IMR-90 (cell line): ENCODE data around the gene BMP7. TPM values are rescaled to one million over a fixed set of nuclear protein-coding genes. Genes with fewer than 3 reads are reported as not detected.
"Not testable (repeated sequence)": the region's sequence is repeated elsewhere in the genome, so short reads cannot be mapped to it uniquely, and the experiment has no call there.

Experiments
- ATAC-seq: fragments of 200-7000 bp; cut with Tn5 transposase; 2 replicates; pipeline ENCODE4 v1.9.1; 2020; ENCODE audit warnings: low read depth, mild to moderate bottlenecking, moderate library complexity
- BruUV-seq: library from RNA; stranded (reverse); fragments of 400-500 nt; replicated peaks from 2 replicates; lab custom pipeline; 2021; lab: Mats Ljungman, UMichigan
- CTCF ChIA-PET: fragments of 300-600 bp; formaldehyde crosslinking; extraction: SDS; loops from one replicate; lab custom pipeline; 2021; ENCODE audit warnings: antibody characterized with exemption; lab: Yijun Ruan, JAX
- POLR2A ChIA-PET: fragments of 300-600 bp; sonication (Branson Sonifier 250); formaldehyde crosslinking; loops from one replicate; lab custom pipeline; 2022; ENCODE audit warnings: antibody characterized with exemption; ENCODE audit not compliant: unreplicated experiment; lab: Charles Lee
- DNase-seq: peaks from one replicate; pipeline ENCODE4 v3.0.0; 2013
- H2AFZ ChIP-seq: replicated peaks from 2 replicates; pipeline ENCODE3; 2013; ENCODE audit warnings: low read length, mild to moderate bottlenecking; ENCODE audit not compliant: poor library complexity
- H2AK5ac ChIP-seq: 2 replicates; pipeline ENCODE4 v1.6.1; 2013; ENCODE audit warnings: low read depth, low read length, inconsistent platforms
- H2AK9ac ChIP-seq: replicated peaks from 2 replicates; pipeline ENCODE3; 2013; ENCODE audit warnings: mild to moderate bottlenecking, low read depth, low read length, moderate library complexity; ENCODE audit not compliant: poor library complexity
- H2BK120ac ChIP-seq: 2 replicates; pipeline ENCODE4 v1.6.1; 2013; ENCODE audit warnings: low read depth, low read length, inconsistent platforms
- H2BK15ac ChIP-seq: 3 replicates; pipeline ENCODE4 v1.6.1; 2013; ENCODE audit warnings: low read depth, low read length, inconsistent platforms
- H2BK20ac ChIP-seq: 2 replicates; pipeline ENCODE4 v1.6.1; 2013; ENCODE audit warnings: low read depth, mild to moderate bottlenecking, inconsistent platforms, low read length, moderate library complexity
- H2BK5ac ChIP-seq: 2 replicates; pipeline ENCODE4 v1.6.1; 2013; ENCODE audit warnings: mild to moderate bottlenecking, low read depth, low read length, inconsistent platforms; ENCODE audit not compliant: poor library complexity, severe bottlenecking
- H3K14ac ChIP-seq: replicated peaks from 2 replicates; pipeline ENCODE4 v1.6.1; 2013; ENCODE audit warnings: low read depth, low read length, inconsistent platforms
- H3K18ac ChIP-seq: 2 replicates; pipeline ENCODE4 v1.6.1; 2013; ENCODE audit warnings: low read depth, low read length, control low read depth
- H3K23ac ChIP-seq: 2 replicates; pipeline ENCODE4 v1.6.1; 2013; ENCODE audit warnings: low read depth, low read length, inconsistent platforms
- H3K27ac ChIP-seq: 2 replicates; pipeline ENCODE4 v1.5.1; 2013; ENCODE audit warnings: mild to moderate bottlenecking, control low read depth, low read length; ENCODE audit not compliant: insufficient read depth
- H3K27me3 ChIP-seq: 2 replicates; pipeline ENCODE4 v1.6.1; 2013; ENCODE audit warnings: low read length; ENCODE audit not compliant: control insufficient read depth, insufficient read depth
- H3K36me3 ChIP-seq: 2 replicates; pipeline ENCODE4 v1.6.1; 2013; ENCODE audit warnings: low read length, mixed read lengths; ENCODE audit not compliant: control insufficient read depth, insufficient read depth
- H3K4ac ChIP-seq: 2 replicates; pipeline ENCODE4 v1.6.1; 2013; ENCODE audit warnings: low read depth, low read length, inconsistent platforms
- H3K4me1 ChIP-seq: 2 replicates; pipeline ENCODE4 v1.6.1; 2013; ENCODE audit warnings: low read length, mixed read lengths; ENCODE audit not compliant: control insufficient read depth, insufficient read depth
- H3K4me2 ChIP-seq: 2 replicates; pipeline ENCODE4 v1.6.1; 2013; ENCODE audit warnings: low read depth, mild to moderate bottlenecking, control low read depth, low read length, moderate library complexity
- H3K4me3 ChIP-seq: 2 replicates; pipeline ENCODE4 v1.5.1; 2013; ENCODE audit warnings: low read depth, mild to moderate bottlenecking, control low read depth, low read length, moderate library complexity; ENCODE audit not compliant: insufficient read depth
- H3K56ac ChIP-seq: 2 replicates; pipeline ENCODE4 v1.6.1; 2013; ENCODE audit warnings: low read length, inconsistent platforms; ENCODE audit not compliant: insufficient read depth; ENCODE audit errors: extremely low read depth
- H3K79me1 ChIP-seq, 2 experiments: 2 replicates each; pipeline ENCODE4 v1.6.1; 2013; ENCODE audit warnings: low read length in 2 of 2, inconsistent platforms in 1 of 2, low read depth in 1 of 2
- H3K9ac ChIP-seq: 2 replicates; pipeline ENCODE4 v1.6.1; 2013; ENCODE audit warnings: low read depth, low read length, control low read depth
- H3K9me1 ChIP-seq: 2 replicates; pipeline ENCODE4 v1.6.1; 2013; ENCODE audit warnings: low read length, inconsistent platforms; ENCODE audit not compliant: insufficient read depth
- H3K9me3 ChIP-seq: 2 replicates; pipeline ENCODE4 v1.6.1; 2013; ENCODE audit warnings: low read length; ENCODE audit not compliant: control insufficient read depth, insufficient read depth
- H4K20me1 ChIP-seq: 2 replicates; pipeline ENCODE4 v1.6.1; 2013; ENCODE audit warnings: low read length, inconsistent platforms; ENCODE audit not compliant: insufficient read depth
- H4K5ac ChIP-seq: 2 replicates; pipeline ENCODE4 v1.6.1; 2013; ENCODE audit warnings: mild to moderate bottlenecking, low read depth, low read length, control low read depth
- H4K8ac ChIP-seq, 2 experiments: 2 replicates each; pipeline ENCODE4 v1.6.1; 2013; ENCODE audit warnings: low read depth in 2 of 2, low read length in 2 of 2, control low read depth in 1 of 2, inconsistent platforms in 1 of 2
- H4K91ac ChIP-seq: 2 replicates; pipeline ENCODE4 v1.6.1; 2013; ENCODE audit warnings: low read depth, low read length, inconsistent platforms; ENCODE audit not compliant: insufficient read depth
- WGBS, 2 experiments: methylation state at CpG; one replicate each; pipeline versions ENCODE4 v1.1.5 to v1.1.7; 2013; ENCODE audit warnings: missing lambda C conversion rate in 2 of 2; ENCODE audit not compliant: insufficient read length in 1 of 2; ENCODE audit errors: extremely low coverage in 2 of 2; 5-methylcytosine and 5-hydroxymethylcytosine counted together
- dilution Hi-C: fragments of 300-500 bp; cut with HindIII; formaldehyde crosslinking; loops from one replicate; pipeline ENCODE4 v1.14.3; 2018; ENCODE audit warnings: low sequenced_read_pairs; ENCODE audit not compliant: unreplicated experiment
- in situ Hi-C: fragments of 300-500 bp; cut with MboI; formaldehyde crosslinking; loops from 3 replicates; pipeline ENCODE4 v1.14.3; 2019; ENCODE audit warnings: low sequenced_read_pairs, inconsistent platforms, mixed read lengths
- intact Hi-C: fragments of 100-400 bp; cut with micrococcal nuclease; formaldehyde crosslinking; loops from 2 replicates; pipeline ENCODE4 v1.10.0; 2022
- polyA plus RNA-seq, 3 experiments: library from polyadenylated mRNA; depleted of rRNA; stranded (reverse); fragments of >200 nt; gene quantifications; 2 replicates each; pipeline ENCODE4 v1.2.3, GENCODE V29; 2012; ENCODE audit warnings: low replicate concordance in 1 of 3
- total RNA-seq: library from RNA; depleted of rRNA; stranded (reverse); fragments of >200 nt; gene quantifications from 2 replicates; pipeline ENCODE4 v1.2.3, GENCODE V29; 2012

BMP7 gene
- total and polyA plus RNA-seq, 2 of the 4 experiments (the other 2 are of a cell fraction): not detected

DNA sequence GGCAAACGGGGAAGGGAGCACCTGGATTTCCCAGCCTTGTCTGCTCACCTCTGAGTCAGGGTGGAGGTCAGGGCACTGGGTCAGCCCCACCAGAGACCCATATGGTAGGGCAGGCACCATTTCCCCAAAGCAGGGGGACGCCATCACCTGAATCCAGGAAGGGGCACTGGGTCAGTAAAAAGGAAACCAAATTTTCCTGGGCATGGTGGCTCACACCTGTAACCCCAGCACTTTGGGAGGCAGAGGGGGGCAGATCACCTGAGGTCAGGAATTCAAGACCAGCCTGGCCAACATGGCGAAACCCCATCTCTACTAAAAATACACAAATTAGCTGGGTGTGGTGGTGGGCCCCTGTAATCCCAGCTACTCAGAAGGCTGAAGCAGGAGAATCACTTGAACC lies 13.1 kb upstream of the BMP7 start:
- no CpG with 5 or more reads among the region's 3 CpGs for WGBS, 2 experiments
- not testable (repeated sequence) for BruUV-seq, ATAC-seq

More for the DNA sequence above, 13.1 kb upstream of the BMP7 start:
- in situ Hi-C loops, intact Hi-C loops, POLR2A ChIA-PET, H4K5ac ChIP-seq, H3K9me3 ChIP-seq, H3K14ac ChIP-seq, H4K8ac ChIP-seq, H2BK15ac ChIP-seq, H2BK5ac ChIP-seq, H3K36me3 ChIP-seq, H4K91ac ChIP-seq, H3K4me1 ChIP-seq, H3K18ac ChIP-seq, H3K4me3 ChIP-seq, DNase-seq, H3K9ac ChIP-seq, H2BK120ac ChIP-seq, H2AFZ ChIP-seq, H3K4me2 ChIP-seq, H3K23ac ChIP-seq, dilution Hi-C loops, H3K56ac ChIP-seq, H3K79me1 ChIP-seq, H3K9me1 ChIP-seq, CTCF ChIA-PET, H3K4ac ChIP-seq, H2AK9ac ChIP-seq, H2AK5ac ChIP-seq, H3K27ac ChIP-seq, H2BK20ac ChIP-seq, H4K20me1 ChIP-seq: not testable (repeated sequence)
- H3K27me3 ChIP-seq: peaks cover 15% of the 10 kb centered on the region
